ENCODE results near the gene TENM4.

TENM4 gene

DNA sequence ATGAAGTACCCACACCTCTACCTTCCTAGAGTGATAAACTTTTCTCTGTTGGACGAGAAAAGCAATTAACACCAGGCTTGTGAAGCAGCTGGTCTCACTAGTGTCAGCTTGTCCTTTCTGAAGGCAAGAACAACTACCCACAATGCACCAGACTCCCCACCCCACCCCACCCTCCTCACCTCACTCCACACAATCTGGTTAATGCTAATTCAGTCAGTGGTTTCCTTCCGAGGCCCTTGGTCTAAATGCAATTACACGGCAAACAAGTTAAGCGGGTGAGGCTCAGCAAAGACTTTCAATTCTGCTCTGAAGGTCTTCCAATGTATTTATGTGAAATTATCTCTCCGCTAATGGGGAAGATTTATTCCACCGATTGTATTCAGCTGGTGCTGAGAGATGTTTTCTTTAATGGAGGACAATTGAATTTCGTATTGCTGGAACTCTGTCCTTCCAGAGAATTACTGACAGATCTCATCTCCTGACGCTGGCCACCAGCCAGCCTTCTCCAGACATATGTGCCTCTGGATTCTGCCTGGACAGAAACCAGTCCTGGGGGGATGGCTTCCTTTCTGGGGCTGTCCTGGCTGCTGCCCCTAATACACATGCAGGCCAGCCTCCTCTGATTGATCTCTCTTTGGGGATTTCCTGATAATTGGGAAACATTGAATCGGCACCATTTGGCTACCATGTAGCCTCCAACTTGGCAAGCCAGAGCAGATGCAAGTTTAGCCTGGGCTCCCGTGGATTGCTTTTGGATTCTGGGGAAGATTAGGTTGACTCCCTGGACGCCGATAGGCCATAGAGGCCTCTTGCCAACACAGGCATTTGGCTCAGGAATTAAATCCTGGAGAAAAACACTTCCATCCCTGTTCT, 700.4 kb downstream of the TENM4 start:
- DNase-seq (ENCODE audit: low read depth): no peak

DNA sequence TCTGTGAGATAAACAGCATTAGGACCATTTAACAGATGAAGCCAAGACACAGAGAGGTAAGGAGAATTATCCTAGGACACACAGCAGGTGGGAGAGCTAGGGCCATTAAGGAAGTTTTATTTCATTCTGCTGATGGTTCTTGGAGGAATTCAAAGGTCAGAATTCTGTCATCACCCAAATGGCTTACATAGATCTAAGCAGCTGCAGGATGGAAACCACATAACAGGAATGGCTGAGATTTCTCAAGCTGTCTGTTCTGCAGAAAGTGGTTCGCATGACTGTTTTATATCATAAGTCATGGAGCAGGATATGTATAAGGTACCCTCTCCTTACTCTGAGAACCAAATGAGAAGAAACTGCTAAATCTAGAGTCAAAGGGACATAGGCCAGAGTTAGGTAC, 702.9 kb downstream of the TENM4 start:
- DNase-seq (ENCODE audit: low read depth): no peak

DNA sequence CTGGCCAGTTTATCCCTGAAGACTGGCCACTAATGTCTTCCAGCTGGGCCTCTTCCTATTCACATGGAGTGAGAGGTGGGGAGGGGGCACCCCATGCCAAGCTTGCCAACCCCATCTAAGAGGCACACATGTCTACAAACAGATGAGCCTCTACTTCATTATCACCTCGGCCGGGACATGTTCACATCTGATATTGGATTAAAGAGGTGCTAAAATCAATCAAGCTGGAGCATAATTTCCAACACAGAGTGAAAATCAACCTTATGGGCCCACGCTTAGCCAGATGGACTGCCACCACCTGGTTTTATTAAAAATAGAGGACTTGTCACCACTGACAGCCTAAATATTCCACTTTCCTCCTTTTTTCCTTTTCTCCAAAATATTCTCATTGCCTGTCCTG, 703.5 kb downstream of the TENM4 start:
- DNase-seq (ENCODE audit: low read depth): no peak

DNA sequence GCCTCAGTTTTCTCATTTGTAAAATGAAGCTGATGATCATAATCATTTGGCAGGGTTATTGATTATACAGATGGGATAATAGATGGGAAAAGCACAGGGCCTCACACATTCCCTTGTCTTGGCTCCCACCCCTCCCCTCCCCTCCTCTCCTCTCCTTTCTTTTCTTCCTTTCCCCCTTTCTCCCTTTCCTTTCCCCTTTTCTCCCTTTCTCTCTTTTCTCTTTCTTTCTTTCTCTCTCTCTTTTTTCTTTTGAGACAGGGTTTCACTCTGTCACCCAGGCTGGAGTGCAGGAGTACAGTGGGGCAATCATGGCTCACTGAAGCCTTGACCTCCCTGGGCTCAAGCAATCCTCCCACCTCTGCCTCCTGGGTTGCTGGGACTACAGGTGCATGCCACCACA, 705.1 kb downstream of the TENM4 start:
- no peak for DNase-seq (ENCODE audit: low read depth)

DNA sequence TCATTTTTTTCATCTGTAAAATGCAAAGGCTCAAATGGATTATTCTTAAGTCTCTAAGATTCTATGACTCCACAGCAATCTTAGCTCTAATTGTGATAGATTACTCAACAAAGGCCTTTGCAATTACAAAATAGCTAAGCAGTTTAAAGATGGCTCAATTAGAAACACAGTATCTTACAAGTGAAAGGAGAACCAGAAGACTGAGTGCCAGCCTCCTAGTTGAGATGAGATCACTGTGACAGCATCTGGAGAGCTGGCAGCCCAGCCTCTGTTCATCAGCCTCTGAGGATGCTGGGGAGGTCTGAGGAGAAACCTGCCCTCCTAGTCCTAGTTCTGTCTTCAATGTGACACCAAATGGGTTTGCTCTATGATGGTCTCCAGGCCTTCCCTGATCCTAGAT, 707.8 kb downstream of the TENM4 start:
- DNase-seq (ENCODE audit: low read depth): no peak

DNA sequence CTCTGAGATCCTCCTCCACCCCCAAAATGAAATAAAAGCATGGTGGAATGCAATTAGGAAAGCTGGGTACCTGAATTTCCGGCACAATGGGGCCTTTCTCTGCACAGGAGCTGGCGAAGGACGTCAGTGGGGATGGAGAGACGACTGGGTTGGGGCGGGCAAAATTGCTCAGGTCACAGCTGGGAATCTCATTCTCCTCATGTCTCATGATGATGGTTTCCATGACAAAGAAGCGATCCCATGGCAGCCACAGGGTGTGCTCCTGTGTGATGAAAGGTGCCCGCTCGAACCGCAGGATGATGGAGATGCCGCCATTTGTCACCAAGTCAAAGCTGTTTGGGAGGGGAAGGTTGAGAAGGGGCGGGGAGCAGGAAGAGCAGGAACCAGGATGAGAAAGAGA, 708.6 kb downstream of the TENM4 start:
- DNase-seq (ENCODE audit: low read depth): no peak

DNA sequence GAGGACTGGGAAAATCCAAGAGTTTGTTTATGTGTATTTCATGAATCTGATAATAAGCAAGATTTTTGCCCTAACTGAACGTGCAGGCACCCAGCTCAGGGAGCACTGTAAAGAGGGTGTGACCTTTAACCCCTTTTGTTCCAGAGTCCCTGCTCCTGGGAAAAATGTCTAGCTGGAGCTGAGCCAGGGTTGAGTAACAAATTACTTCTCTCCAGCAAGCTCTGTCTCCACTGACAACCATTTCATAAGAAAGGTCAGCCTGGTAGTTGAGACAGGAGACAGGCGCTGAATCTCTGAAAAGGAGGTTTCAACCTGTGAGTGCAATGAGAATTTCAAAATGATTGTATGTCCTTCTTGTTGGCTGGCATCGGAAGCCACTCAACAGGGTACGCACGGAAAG, 709.8 kb downstream of the TENM4 start:
- DNase-seq (ENCODE audit: low read depth): no peak

DNA sequence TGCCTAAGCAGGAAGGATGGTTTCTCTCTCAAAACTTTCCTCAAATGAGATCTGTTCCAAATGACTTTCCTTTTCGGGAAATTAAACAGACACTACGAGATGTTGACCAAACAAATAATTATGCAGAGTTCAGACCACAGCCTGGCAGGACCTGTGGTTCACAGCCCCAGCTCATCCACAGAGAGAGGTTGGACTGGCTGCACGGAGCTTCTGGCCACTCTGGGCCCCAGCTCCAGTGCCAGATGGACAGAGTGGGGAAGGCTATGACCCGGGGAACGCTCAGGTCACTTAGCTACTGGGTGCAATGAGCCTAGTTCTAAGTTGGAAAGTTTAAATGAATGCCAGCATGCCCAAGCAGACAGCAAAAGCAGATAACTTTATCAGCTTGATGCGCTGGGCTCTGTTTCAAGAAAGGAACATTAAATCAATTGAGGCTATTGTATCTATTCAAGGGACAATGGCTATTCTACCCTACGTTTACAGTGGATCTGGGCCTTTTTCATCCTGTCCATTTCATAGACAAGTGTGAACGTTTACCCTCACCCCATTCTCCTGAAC, 710.5 kb downstream of the TENM4 start:
- no peak for DNase-seq (ENCODE audit: low read depth)

DNA sequence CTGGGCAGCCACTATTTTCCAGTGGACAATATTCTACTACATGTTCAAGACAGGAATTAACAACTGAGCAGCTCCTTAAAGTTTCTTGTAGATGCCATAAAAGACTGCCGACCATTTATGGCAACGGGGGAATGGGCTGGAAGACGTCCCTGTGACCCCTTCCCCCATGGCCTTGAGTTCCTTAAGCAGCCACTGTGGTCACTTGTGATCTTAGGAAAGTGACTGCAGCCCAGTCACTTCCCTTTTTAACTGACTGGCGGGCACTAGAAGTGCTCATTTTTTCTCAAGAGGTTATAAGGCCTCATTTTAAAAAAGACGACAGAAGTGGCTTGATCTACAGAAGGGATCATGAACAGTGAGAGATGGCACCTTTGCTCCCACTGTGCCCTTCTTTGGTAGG, 713.0 kb downstream of the TENM4 start:
- no peak for DNase-seq (ENCODE audit: low read depth)

DNA sequence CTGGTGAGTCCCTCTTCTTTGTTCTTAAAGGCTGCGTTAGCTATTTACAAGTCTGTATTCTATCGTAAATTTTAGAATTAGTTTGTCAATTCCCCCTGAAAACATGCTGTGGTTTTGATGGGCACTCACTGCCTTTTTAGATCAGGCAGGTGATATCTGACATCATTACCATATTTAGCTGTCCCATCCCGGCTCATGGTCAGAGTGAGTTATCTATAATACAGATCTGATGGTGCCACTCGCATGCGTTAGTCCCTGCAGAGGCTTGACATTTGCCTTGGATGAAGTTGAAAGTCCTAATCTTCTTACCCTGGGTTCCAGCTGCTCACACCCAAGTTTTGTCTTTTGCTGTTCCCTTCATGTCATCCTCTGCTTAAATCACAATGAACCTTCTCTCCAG, 715.6 kb downstream of the TENM4 start:
- DNase-seq (ENCODE audit: low read depth): no peak

DNA sequence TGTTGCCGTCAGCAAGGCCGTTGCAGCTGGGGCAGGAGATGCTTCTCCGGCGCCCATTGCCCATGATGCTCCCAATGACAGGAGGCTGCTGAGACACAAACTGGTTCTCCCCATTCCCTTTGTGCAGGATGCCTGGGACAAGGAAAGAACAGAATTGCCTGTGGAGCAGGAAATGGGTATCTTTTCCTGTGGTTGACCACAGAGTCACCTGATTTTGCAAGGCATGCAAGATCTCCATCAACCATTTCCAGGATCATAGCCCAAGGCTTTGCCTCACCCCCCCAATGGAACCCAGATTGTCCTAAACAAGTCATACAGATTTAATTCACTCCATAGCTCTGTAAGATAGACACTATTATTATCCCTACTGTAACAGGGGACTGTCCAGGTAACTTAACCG, 718.0 kb downstream of the TENM4 start:
- DNase-seq (ENCODE audit: low read depth): no peak

DNA sequence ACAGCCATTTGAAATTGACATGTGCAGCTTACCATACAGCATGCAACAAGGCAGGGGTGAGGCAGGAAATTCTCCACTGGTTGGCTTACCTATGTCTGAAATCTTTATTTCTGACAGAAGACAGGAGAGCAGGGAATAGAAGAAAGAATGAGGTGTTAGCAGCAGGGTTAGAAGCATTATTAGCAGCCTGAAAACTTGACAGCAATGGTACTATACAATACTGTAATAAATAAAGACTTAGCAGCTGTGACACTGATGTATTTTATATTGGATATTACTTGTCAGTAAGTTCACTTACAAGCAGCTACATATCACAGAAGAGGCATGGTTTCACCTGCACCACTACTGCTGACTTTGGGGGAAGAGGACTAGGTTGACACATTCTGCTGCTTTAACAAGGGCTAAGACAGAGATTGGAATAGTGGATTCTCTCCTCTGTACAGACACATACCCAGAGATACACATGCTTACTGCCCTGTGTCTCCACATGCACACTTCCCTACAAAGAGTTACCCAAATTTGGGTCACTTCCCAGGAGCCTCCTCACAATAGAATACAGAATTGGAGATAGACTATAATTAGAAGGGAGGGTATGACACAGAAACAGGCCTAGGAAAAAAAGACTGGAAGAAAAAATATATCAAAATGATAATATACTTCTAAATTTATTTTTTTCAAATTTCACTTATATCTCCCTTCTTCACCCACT, 720.4 kb downstream of the TENM4 start:
- DNase-seq (ENCODE audit: low read depth): no peak

DNA sequence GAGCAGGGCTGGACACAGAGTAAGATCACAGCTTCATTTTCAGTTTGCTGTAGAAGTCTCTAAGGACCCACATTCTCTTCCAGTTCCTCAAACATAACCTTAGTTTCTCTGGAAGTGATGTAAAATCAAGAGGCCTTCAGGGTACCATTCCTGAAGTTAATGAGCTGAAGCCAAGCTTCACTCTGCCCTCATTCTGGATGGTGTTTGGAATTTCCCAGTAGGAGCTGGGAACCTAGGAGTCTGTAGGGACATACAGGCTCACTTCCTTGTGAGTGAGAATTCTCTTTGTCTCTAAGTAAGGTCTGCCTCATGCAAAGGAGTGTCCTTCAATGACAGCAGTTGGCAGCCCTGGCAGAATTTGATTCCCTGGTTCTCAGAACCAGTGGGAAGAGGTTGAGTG, 723.8 kb downstream of the TENM4 start:
- DNase-seq (ENCODE audit: low read depth): no peak

DNA sequence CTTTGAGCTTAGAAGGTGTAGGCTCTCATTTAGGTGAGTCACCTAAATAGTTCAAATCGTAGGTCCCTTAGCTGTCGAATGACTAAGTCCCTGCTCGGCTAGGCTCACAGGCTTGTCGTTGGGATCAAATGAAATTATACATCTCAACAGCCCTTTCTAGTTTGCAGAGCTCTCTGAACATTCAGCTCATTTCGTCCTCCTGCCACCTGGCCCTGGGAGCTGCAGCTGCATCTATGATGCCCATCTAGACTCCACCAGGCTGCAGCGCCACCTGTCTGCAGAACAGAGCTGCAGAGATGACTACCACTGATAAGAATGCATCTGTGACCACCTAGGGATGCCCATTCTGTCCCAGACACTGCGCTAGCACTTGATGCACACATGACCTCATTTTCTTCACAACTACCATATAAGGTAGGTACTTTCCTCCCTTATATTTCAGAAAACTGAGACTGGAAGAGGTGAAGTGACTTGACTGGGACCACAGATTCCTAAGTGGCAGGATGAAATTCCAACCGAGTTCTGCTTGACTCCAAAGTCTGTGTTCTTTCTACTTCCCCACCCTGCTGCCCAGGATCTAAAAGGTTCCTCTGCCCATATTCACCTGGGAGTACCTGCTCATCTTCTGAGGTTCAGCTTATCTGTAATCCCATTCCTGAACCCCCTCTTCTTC, 725.1 kb downstream of the TENM4 start:
- no peak for DNase-seq (ENCODE audit: low read depth)

DNA sequence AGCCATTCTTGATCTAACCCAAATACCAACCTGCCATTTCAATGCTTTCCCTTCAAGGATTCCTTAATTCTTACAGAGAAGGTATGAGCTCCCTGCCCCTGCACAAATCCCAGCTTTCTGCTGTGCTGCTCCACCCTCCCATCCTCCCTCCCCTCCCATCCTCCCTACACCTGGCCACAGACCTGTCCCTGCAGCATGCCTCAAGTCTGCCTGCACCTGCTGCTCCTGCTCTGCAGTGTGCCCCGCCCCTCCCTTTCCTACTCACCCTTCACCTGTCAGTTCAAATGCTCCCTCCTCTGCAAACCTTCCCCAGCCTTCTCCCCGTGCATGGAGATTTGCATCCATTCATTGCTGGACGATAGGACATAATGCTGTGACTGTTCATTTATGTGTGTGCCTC, 726.3 kb downstream of the TENM4 start:
- no peak for DNase-seq (ENCODE audit: low read depth)

DNA sequence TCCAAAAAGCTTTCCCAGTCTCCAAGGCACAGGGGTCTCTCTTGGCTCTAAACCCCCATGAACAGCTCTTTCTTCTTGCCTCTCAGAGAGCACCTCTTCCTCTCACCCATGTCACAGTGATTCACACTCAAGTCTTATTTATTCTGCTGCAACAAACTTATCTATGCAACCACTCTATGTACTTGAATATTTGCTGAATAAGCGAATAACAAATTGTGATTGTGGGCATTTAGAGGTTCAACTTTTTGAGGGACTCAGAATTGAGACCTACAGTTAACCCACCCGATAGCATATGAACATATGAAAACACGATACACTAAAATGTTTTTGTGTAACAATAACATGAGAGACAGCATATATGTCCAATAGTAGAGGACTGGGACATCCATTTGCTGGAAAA, 729.1 kb downstream of the TENM4 start:
- no peak for DNase-seq (ENCODE audit: low read depth)

DNA sequence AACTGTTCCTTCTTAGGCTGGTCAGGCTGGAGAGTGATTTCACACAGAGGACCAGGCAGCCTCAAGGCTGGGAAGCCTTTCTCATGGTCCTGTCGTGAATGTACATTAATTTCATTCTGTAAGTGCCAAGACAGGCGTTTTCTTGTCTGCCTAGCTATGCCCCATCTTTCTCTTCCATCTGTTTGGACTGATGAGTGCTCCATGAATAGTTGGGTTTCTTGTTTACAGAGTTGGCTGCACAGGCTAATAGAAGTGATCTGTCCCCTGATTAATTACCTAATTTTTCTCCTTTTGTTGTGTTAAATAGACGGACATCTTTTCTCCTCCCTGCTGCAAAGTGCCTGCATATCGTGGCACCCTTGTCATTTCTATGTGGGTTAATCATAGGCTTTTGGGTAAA, 730.4 kb downstream of the TENM4 start:
- no peak for DNase-seq (ENCODE audit: low read depth)

DNA sequence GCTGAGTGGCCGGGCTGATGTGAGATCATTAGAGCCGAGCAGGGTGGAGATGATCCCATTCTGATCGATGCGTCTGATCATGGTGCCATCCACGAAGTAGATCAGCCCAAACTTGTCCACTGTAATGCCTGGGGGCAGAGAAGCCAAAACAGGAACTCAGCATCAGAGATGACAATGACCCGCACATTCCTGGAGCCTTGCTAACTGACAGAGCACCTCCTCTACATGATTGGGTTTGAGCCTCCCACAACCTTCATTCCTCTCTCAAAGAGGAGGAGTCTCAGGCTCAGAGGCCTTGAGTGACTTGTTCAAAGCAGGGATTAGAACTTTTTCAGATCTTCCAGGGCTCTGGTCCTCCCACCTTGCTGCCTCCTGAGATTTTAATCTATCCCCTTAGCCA, 732.4 kb downstream of the TENM4 start:
- DNase-seq (ENCODE audit: low read depth): no peak

DNA sequence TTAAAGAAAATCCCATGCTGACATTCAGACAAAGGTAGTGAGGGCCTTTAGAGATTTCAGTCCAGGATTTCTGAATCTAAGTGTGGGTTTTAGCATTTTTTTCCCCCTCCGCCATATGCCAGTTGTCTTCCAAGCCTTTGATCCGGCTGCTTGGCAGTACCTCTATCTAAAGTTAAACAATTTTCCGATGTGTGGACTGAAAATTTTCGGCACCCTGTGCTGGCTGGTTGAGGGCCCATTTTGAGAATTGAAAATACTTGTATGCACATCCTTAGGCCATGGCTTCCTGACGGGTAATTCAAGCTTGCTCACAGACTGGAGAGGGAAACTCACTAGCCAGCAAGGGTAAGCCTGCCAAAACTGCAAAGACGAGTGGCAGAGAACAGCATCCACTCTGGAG, 734.3 kb downstream of the TENM4 start:
- no peak for DNase-seq (ENCODE audit: low read depth)

DNA sequence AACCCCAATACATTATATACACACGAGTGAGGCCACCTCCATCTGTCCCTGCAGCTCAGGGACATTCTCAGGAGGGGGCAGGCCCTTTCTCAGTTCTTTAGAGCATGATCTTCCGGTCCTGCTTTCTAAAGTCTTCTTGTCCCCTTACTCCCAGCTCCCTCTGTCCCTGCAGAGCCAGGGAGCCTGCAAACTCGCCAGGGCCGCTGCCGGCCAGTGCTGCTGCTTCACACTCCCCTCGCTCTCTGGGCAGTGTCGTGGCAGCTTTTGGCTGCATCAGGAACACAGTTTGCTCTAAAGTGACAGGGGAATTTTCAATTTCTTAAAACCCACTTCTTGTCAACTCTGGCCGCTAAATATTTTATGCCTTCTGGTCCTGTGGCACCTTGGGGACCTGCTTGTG, 736.0 kb downstream of the TENM4 start:
- no peak for DNase-seq (ENCODE audit: low read depth)

DNA sequence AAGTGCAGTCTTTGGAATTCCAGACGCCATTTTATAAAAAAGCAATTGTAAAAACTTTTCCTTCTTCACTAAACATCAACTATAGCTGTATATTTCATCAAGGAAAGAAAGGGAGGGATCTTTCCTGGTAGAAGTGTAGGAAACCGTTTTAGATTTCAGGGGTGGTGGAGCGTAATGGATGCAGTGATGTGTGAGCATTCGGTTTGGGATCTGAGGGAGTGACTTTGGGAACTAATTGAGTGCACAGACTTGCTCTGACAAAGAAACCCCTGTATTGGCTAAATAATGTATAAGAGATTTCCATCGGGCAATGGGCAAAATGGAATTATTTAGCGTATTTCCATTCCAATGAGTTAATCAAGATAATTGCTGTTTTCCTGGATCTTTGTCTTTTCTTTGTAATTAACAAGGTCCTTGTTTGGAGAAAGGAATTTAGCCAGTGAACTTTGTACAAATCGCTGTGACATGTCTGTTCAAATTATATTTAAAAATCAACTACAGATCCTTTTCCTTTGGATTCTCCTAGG, 741.2 kb downstream of the TENM4 start:
- no peak for DNase-seq (ENCODE audit: low read depth)

DNA sequence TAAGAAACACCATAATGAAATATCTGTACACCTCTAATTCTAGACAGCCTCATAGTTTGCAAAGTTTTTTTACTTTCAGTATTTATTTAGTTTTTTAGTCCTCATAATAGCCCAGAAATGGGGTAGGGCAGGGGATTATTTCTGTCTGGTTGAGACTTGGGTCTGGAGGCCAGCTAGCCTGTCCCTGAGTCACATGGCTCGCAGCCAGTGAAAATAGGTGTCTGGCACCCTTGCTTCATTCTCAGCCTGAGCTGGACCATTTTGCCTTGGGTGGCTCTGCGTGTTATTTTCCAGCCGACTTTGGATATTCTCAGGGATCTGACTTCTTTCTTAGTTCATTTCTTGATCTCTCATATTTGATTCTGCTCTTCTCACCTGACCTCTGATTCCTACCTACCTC, 742.2 kb downstream of the TENM4 start:
- no peak for DNase-seq (ENCODE audit: low read depth)

DNA sequence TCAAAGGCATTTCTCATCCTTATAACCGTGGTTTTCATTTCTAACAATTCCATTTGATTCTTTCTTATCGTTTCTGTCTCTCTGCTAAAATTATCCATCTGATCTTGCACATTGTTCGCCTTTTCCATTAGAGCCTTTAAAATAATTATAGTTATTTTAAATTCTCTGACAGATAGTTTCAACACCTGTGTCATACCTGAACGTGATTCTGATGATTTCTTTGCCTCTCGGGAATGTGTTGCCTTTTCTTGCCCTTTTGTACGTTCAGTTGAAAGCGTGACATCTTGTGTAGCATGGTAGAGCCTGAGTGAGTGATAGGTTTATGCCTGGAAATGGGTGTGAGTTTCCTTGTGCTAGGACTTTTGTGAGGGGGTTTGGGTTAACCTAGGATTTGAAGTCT, 744.7 kb downstream of the TENM4 start:
- no peak for DNase-seq (ENCODE audit: low read depth)
